GM21423 (cell line): ENCODE results near the gene UPK2.
A peak's percentile ranks its signal among the peaks of the same experiment; 100 is the strongest.
"Not testable (repeated sequence)": the region's sequence is repeated elsewhere in the genome, so short reads cannot be mapped to it uniquely, and the experiment has no call there.

ENCODE experiments used
- ATAC-seq: cut with Tn5 transposase; IDR thresholded peaks from one replicate; pipeline ENCODE4 v1.9.1; 2021; ENCODE audit warnings: mild to moderate bottlenecking, moderate library complexity; ENCODE audit not compliant: unreplicated experiment

Gene UPK2

GRCh38 chr11:118935376-118935775 is 20.7 kb upstream of the UPK2 start:
- ATAC-seq = no peak

GRCh38 chr11:118938491-118939403 is 17.4 kb upstream of the UPK2 start:
- ATAC-seq = no peak

- ATAC-seq = no peak
Observed at GRCh38 chr11:118939404-118939915, 16.6 kb upstream of the UPK2 start.

- ATAC-seq = peak; percentile 53
Observed at GRCh38 chr11:118939953-118940598, 16.0 kb upstream of the UPK2 start.

- no peak for ATAC-seq
Observed at GRCh38 chr11:118947091-118947490, 9.0 kb upstream of the UPK2 start.

GRCh38 chr11:118948000-118948399 is 8.1 kb upstream of the UPK2 start:
- ATAC-seq = no peak

- ATAC-seq = no peak
Observed at GRCh38 chr11:118953265-118953664, 2.8 kb upstream of the UPK2 start.

- ATAC-seq = not testable (repeated sequence)
Observed at GRCh38 chr11:118953976-118954375, 2.1 kb upstream of the UPK2 start.

GRCh38 chr11:118956847-118957469 is 860 bp downstream of the UPK2 start:
- ATAC-seq = no peak

- ATAC-seq = no peak
Observed at GRCh38 chr11:118957549-118957948, 1.5 kb downstream of the UPK2 start.

- ATAC-seq = no peak
Observed at GRCh38 chr11:118957968-118958367, 1.9 kb downstream of the UPK2 start.

- no peak for ATAC-seq
Observed at GRCh38 chr11:118958577-118958976, 2.5 kb downstream of the UPK2 start.

GRCh38 chr11:118961189-118961588 is 5.1 kb downstream of the UPK2 start:
- ATAC-seq = no peak

- no peak for ATAC-seq
Observed at GRCh38 chr11:118961591-118961990, 5.5 kb downstream of the UPK2 start.

GRCh38 chr11:118969508-118969907 is 13.4 kb downstream of the UPK2 start:
- not testable (repeated sequence) for ATAC-seq

GRCh38 chr11:118971646-118972045 is 15.5 kb downstream of the UPK2 start, which contains the start of gene FOXR1:
FOXR1 (plus strand) TSS chr11:118971761; CDS start chr11:118971932, 171 bp downstream.
- ATAC-seq = no peak

- no peak for ATAC-seq
Observed at GRCh38 chr11:118973985-118974384, 17.9 kb downstream of the UPK2 start.

GRCh38 chr11:118975771-118976709 is 19.9 kb downstream of the UPK2 start:
- ATAC-seq = no peak

GRCh38 chr11:118979434-118979833 is 23.3 kb downstream of the UPK2 start:
- ATAC-seq = no peak

- no peak for ATAC-seq
Observed at GRCh38 chr11:118980191-118980881, 24.2 kb downstream of the UPK2 start.
